Measurements from ENCODE around the gene UBE2A.

DNA sequence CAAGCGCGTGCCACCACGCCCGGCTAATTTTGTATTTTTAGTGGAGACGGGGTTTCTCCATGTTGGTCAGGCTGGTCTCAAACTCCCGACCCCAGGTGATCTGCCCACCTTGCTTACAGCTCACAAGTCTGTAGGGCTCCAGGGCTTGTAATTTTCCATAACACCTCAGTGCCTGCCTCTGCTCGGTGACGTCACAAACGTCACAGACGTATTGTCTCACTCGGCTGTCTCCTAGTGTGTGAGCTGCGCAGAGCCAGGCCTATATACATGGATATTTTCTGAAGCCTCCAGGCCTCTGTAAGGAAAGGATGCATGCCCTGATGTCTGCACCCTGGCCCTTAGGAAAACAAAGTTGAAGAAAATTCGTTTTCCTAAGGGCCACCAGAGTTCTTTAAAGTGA, 40.4 kb downstream of the UBE2A start:
- TF ChIP-seq POLR2A (IDR thresholded peaks at IDR 0.05) (no peak), POLR2AphosphoS5 (IDR thresholded peaks at IDR 0.05) (no peak), EP300 (IDR thresholded peaks at IDR 0.05) (no peak)
- TF ChIP-seq, protein P1, sequence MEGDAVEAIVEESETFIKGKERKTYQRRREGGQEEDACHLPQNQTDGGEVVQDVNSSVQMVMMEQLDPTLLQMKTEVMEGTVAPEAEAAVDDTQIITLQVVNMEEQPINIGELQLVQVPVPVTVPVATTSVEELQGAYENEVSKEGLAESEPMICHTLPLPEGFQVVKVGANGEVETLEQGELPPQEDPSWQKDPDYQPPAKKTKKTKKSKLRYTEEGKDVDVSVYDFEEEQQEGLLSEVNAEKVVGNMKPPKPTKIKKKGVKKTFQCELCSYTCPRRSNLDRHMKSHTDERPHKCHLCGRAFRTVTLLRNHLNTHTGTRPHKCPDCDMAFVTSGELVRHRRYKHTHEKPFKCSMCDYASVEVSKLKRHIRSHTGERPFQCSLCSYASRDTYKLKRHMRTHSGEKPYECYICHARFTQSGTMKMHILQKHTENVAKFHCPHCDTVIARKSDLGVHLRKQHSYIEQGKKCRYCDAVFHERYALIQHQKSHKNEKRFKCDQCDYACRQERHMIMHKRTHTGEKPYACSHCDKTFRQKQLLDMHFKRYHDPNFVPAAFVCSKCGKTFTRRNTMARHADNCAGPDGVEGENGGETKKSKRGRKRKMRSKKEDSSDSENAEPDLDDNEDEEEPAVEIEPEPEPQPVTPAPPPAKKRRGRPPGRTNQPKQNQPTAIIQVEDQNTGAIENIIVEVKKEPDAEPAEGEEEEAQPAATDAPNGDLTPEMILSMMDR (IDR thresholded peaks at IDR 0.05), result no peak

Measured in gastroesophageal sphincter (tissue), 3 donors.